ENCODE data around the gene IPO4.

The IPO4 gene

GRCh38 chr14:24172871-24173281, 15.7 kb downstream of the IPO4 start:
- no peak for DNase-seq

GRCh38 chr14:24172261-24172860, 16.3 kb downstream of the IPO4 start:
- DNase-seq = no peak

- peak; percentile 30 for DNase-seq
Observed at GRCh38 chr14:24171422-24172260, 17.0 kb downstream of the IPO4 start, which contains the start of gene REC8. Gene REC8, plus strand, starts transcription at chr14:24172080. Its CDS starts 473 bp downstream, at chr14:24172553.

GRCh38 chr14:24167469-24168114, 21.0 kb downstream of the IPO4 start:
- no peak for DNase-seq

GRCh38 chr14:24165785-24166184, 22.8 kb downstream of the IPO4 start:
- no peak for DNase-seq

GRCh38 chr14:24164518-24164991, 24.1 kb downstream of the IPO4 start:
- DNase-seq = no peak

- DNase-seq = no peak
Observed at GRCh38 chr14:24162093-24162492, 26.5 kb downstream of the IPO4 start.

- peak; percentile 100 for DNase-seq
Observed at GRCh38 chr14:24160850-24161804, 27.5 kb downstream of the IPO4 start, which contains the start of gene IRF9. Gene IRF9, plus strand, starts transcription at chr14:24161265. Its CDS starts 880 bp downstream, at chr14:24162145.

- DNase-seq = no peak
Observed at GRCh38 chr14:24160499-24160849, 28.1 kb downstream of the IPO4 start.

GRCh38 chr14:24159777-24160498, 28.7 kb downstream of the IPO4 start:
- no peak for DNase-seq

- no peak for DNase-seq
Observed at GRCh38 chr14:24157331-24157730, 31.3 kb downstream of the IPO4 start.

GRCh38 chr14:24156840-24157239, 31.8 kb downstream of the IPO4 start:
- DNase-seq = no peak

- no peak for DNase-seq
Observed at GRCh38 chr14:24155100-24155499, 33.5 kb downstream of the IPO4 start.

- DNase-seq = no peak
Observed at GRCh38 chr14:24151404-24152080, 37.1 kb downstream of the IPO4 start.

GRCh38 chr14:24150993-24151392, 37.6 kb downstream of the IPO4 start:
- DNase-seq = no peak

- DNase-seq = no peak
Observed at GRCh38 chr14:24150567-24150966, 38.0 kb downstream of the IPO4 start.

- no peak for DNase-seq
Observed at GRCh38 chr14:24150061-24150460, 38.6 kb downstream of the IPO4 start.

GRCh38 chr14:24149302-24149969, 39.2 kb downstream of the IPO4 start:
- DNase-seq = no peak

GRCh38 chr14:24147761-24148428, 40.7 kb downstream of the IPO4 start:
- DNase-seq = no peak

Measured in activated T-cell treated with anti-CD3 and anti-CD28 coated beads for 4 hours (primary cell).